ENCODE measurements around the gene GPR31.

DNA sequence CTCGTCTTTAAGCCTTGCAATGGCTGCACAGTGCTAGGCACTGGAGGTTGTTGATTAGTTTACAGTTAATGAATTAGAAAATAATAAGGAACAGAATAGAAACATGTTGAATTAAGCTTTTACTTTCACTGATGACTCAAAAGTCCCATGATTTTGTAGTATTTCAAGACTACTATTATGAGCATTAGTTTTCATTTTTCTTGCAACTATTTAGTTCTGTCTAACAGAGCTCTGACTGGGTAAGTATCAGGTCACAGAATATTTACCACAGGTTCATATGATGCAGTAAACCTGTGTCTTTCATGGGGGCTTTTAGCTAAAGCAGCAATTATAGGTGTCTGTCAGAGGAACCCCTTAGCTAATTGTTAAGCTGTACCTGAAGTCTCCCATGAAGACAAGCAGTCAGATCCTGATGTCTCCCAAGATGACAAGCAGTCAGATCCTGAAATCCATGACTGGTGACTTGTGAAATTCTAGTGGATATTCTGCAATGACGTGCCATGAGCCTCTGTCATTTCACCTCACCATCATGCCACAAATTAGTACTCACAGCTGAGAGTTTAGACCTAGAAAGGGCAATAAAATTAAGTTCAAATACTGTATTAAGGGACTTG, 8.2 kb upstream of the GPR31 start:
- TF ChIP-seq, protein P1, sequence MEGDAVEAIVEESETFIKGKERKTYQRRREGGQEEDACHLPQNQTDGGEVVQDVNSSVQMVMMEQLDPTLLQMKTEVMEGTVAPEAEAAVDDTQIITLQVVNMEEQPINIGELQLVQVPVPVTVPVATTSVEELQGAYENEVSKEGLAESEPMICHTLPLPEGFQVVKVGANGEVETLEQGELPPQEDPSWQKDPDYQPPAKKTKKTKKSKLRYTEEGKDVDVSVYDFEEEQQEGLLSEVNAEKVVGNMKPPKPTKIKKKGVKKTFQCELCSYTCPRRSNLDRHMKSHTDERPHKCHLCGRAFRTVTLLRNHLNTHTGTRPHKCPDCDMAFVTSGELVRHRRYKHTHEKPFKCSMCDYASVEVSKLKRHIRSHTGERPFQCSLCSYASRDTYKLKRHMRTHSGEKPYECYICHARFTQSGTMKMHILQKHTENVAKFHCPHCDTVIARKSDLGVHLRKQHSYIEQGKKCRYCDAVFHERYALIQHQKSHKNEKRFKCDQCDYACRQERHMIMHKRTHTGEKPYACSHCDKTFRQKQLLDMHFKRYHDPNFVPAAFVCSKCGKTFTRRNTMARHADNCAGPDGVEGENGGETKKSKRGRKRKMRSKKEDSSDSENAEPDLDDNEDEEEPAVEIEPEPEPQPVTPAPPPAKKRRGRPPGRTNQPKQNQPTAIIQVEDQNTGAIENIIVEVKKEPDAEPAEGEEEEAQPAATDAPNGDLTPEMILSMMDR (conservative IDR thresholded peaks at IDR 0.05 in 1 of 2, IDR thresholded peaks at IDR 0.05 in 1 of 2; ENCODE audit: low read depth in 1 of 2, low read length in 2 of 2) = no peak
- TF ChIP-seq EZH2 (IDR thresholded peaks at IDR 0.05; ENCODE audit: low read length, missing control alignments) = no peak

Data from fibroblast of lung (primary cell).